ENCODE results near the gene MRPS17.
"Not testable (repeated sequence)": the region's sequence is repeated elsewhere in the genome, so short reads cannot be mapped to it uniquely, and the experiment has no call there.

The MRPS17 gene

GRCh38 chr7:55951637-55952351 lies at the start of gene MRPS17:
Gene MRPS17, plus strand, starts transcription at chr7:55951877. Its CDS starts 1,319 bp downstream, at chr7:55953196.
- peak; percentile 81 to 87 for DNase-seq (ENCODE audit: low read depth in 2 of 2)

GRCh38 chr7:55903985-55904759 lies 47.5 kb upstream of the MRPS17 start:
- no peak for DNase-seq (ENCODE audit: low read depth in 2 of 2)

- DNase-seq (ENCODE audit: low read depth in 2 of 2) = no peak
These were observed 38.9 kb upstream of the MRPS17 start for GRCh38 chr7:55912748-55913158.

- DNase-seq (ENCODE audit: low read depth in 2 of 2) = no peak
These were observed 33.9 kb upstream of the MRPS17 start for GRCh38 chr7:55917771-55918170.

GRCh38 chr7:55928006-55928767 lies 23.5 kb upstream of the MRPS17 start:
- DNase-seq (ENCODE audit: low read depth in 2 of 2) = no peak

- DNase-seq (ENCODE audit: low read depth in 2 of 2) = no peak
These were observed 20.1 kb upstream of the MRPS17 start for GRCh38 chr7:55931421-55932151.

GRCh38 chr7:55939514-55940123 lies 12.1 kb upstream of the MRPS17 start:
- no peak for DNase-seq (ENCODE audit: low read depth in 2 of 2)

GRCh38 chr7:55946545-55946944 lies 5.1 kb upstream of the MRPS17 start:
- DNase-seq (ENCODE audit: low read depth in 2 of 2) = no peak

GRCh38 chr7:55952352-55952671 lies 635 bp downstream of the MRPS17 start:
- not testable (repeated sequence) for DNase-seq (ENCODE audit: low read depth in 2 of 2)

- no peak for DNase-seq (ENCODE audit: low read depth in 2 of 2)
These were observed 2.2 kb downstream of the MRPS17 start for GRCh38 chr7:55953707-55954475.

- DNase-seq (ENCODE audit: low read depth in 2 of 2) = no peak
These were observed 5.5 kb downstream of the MRPS17 start for GRCh38 chr7:55957190-55957589.

- DNase-seq (ENCODE audit: low read depth in 2 of 2) = no peak
These were observed 10.3 kb downstream of the MRPS17 start for GRCh38 chr7:55962014-55962413.

GRCh38 chr7:55963584-55964168 lies 12.0 kb downstream of the MRPS17 start:
- no peak for DNase-seq (ENCODE audit: low read depth in 2 of 2)

GRCh38 chr7:55964261-55965099 lies 12.8 kb downstream of the MRPS17 start, which contains the start of gene NIPSNAP2:
Gene NIPSNAP2, plus strand, starts transcription at chr7:55964585. Its CDS starts 25 bp downstream, at chr7:55964610.
- DNase-seq (ENCODE audit: low read depth in 2 of 2) = peak; percentile 25 to 32

GRCh38 chr7:55965100-55965470 lies 13.4 kb downstream of the MRPS17 start:
- no peak for DNase-seq (ENCODE audit: low read depth in 2 of 2)

GRCh38 chr7:55965805-55966421 lies 14.2 kb downstream of the MRPS17 start:
- no peak for DNase-seq (ENCODE audit: low read depth in 2 of 2)

GRCh38 chr7:55966851-55967250 lies 15.2 kb downstream of the MRPS17 start:
- no peak for DNase-seq (ENCODE audit: low read depth in 2 of 2)

GRCh38 chr7:55969391-55969790 lies 17.7 kb downstream of the MRPS17 start:
- no peak for DNase-seq (ENCODE audit: low read depth in 2 of 2)

GRCh38 chr7:55970561-55970960 lies 18.9 kb downstream of the MRPS17 start:
- no peak for DNase-seq (ENCODE audit: low read depth in 2 of 2)

Measured in stimulated activated CD8-positive, alpha-beta memory T cell treated with anti-CD3 and anti-CD28 coated beads, Interleukin-2, amount 100 ng/mL, for 1 hour (primary cell).